H1 (cell line): Measurements from ENCODE around the gene SLC8A1. TPM values are rescaled to one million over a fixed set of nuclear protein-coding genes. Genes with fewer than 3 reads are reported as not detected.

ENCODE experiments used
- CTCF ChIA-PET: fragments of 300-600 bp; sonication (Branson Sonifier 250); formaldehyde crosslinking; loops from one replicate; lab custom pipeline; 2021; ENCODE audit not compliant: partially characterized antibody; lab: Charles Lee
- POLR2A ChIA-PET: fragments of 300-600 bp; sonication (Branson Sonifier 250); formaldehyde crosslinking; loops from one replicate; lab custom pipeline; 2021; ENCODE audit warnings: inconsistent platforms; ENCODE audit not compliant: partially characterized antibody; lab: Charles Lee
- DNase-seq, 2 experiments: peaks; one replicate each; pipeline versions ENCODE4 v3.0.0 to v3.0.0-alpha.2; 2010 to 2022; ENCODE audit warnings: low spot score in 2 of 2, low read depth in 1 of 2, mixed read lengths in 1 of 2
- FAIRE-seq: peaks from 2 replicates; lab custom pipeline; 2011; peaks lifted over from hg19 to GRCh38; lab: Jason Lieb, UNC
- H2AFZ ChIP-seq: 2 replicates; pipeline ENCODE4 v1.8.1; 2012; ENCODE audit warnings: low read length, inconsistent platforms
- H2AK5ac ChIP-seq: 2 replicates; pipeline ENCODE4 v1.6.1; 2013; ENCODE audit warnings: low read depth, low read length
- H2BK120ac ChIP-seq: replicated peaks from 2 replicates; pipeline ENCODE3; 2013; ENCODE audit warnings: low read depth, low read length, inconsistent platforms
- H2BK12ac ChIP-seq: 2 replicates; pipeline ENCODE4 v1.6.1; 2013; ENCODE audit warnings: low read depth, low read length
- H2BK15ac ChIP-seq: 2 replicates; pipeline ENCODE4 v1.6.1; 2013; ENCODE audit warnings: low read length
- H2BK20ac ChIP-seq: 2 replicates; pipeline ENCODE4 v1.6.1; 2013; ENCODE audit warnings: low read length
- H2BK5ac ChIP-seq: 2 replicates; pipeline ENCODE4 v1.6.1; 2013; ENCODE audit warnings: low read depth, low read length
- H3K14ac ChIP-seq: 2 replicates; pipeline ENCODE4 v1.6.1; 2013; ENCODE audit warnings: inconsistent platforms; ENCODE audit not compliant: insufficient read length
- H3K18ac ChIP-seq: 2 replicates; pipeline ENCODE4 v1.6.1; 2013; ENCODE audit warnings: low read length; ENCODE audit errors: extremely low read depth
- H3K23ac ChIP-seq: 2 replicates; pipeline ENCODE4 v1.6.1; 2013; ENCODE audit warnings: inconsistent platforms; ENCODE audit not compliant: insufficient read length
- H3K23me2 ChIP-seq: 2 replicates; pipeline ENCODE4 v1.6.1; 2013; ENCODE audit warnings: low read depth, low read length
- H3K27ac ChIP-seq: 2 replicates; pipeline ENCODE4 v1.6.1; 2011; ENCODE audit warnings: low read depth, low read length, inconsistent platforms
- H3K27me3 ChIP-seq, 4 experiments: replicated peaks in 1 of 4; 1 replicate in 1 of 4; 2 replicates in 3 of 4; pipeline versions ENCODE4 v1.6.1 to v1.8.1; 2011 to 2013; ENCODE audit warnings: low read length in 3 of 4, mild to moderate bottlenecking in 3 of 4, inconsistent platforms in 2 of 4, mixed read lengths in 2 of 4, moderate library complexity in 1 of 4; ENCODE audit not compliant: control insufficient read depth in 3 of 4, insufficient read depth in 3 of 4; ENCODE audit errors: extremely low read depth in 1 of 4
- H3K36me3 ChIP-seq, 4 experiments: 2 replicates each; pipeline versions ENCODE4 v1.6.1 to v1.8.1; 2011 to 2013; ENCODE audit warnings: mild to moderate bottlenecking in 4 of 4, low read length in 3 of 4, moderate library complexity in 2 of 4, control low read depth in 1 of 4, inconsistent platforms in 1 of 4; ENCODE audit not compliant: insufficient read depth in 4 of 4, control insufficient read depth in 2 of 4
- H3K4ac ChIP-seq: replicated peaks from 2 replicates; pipeline ENCODE3; 2013; ENCODE audit warnings: low read length, low read depth, mixed read lengths, inconsistent platforms; ENCODE audit not compliant: insufficient read length
- H3K4me1 ChIP-seq, 4 experiments: replicated peaks in 1 of 4; 1 replicate in 1 of 4; 2 replicates in 3 of 4; pipeline versions ENCODE4 v1.6.1 to v1.8.1; 2011 to 2013; ENCODE audit warnings: low read length in 3 of 4, inconsistent platforms in 2 of 4, mixed read lengths in 1 of 4; ENCODE audit not compliant: insufficient read depth in 4 of 4, control insufficient read depth in 3 of 4
- H3K4me2 ChIP-seq, 2 experiments: 2 replicates each; pipeline versions ENCODE4 v1.6.1 to v1.8.1; 2011 to 2013; ENCODE audit warnings: low read depth in 2 of 2, low read length in 2 of 2, control low read depth in 1 of 2, inconsistent platforms in 1 of 2, mild to moderate bottlenecking in 1 of 2; ENCODE audit not compliant: insufficient read depth in 1 of 2
- H3K4me3 ChIP-seq, 4 experiments: fragments of 200-600, 300-600 bp in 1 of 4; sonication (generic), shearing (Covaris generic), sonication (Bioruptor Twin) in 1 of 4; 2 replicates each; pipeline versions ENCODE4 v1.5.1 to v1.8.1; 2011 to 2016; ENCODE audit warnings: low read length in 4 of 4, low read depth in 3 of 4, control low read depth in 2 of 4, inconsistent platforms in 2 of 4, mild to moderate bottlenecking in 2 of 4, mixed read lengths in 1 of 4, moderate library complexity in 1 of 4; ENCODE audit not compliant: insufficient read depth in 2 of 4; ENCODE audit errors: extremely low read depth in 1 of 4
- H3K56ac ChIP-seq: replicated peaks from 2 replicates; pipeline ENCODE3; 2013; ENCODE audit warnings: low read depth, mild to moderate bottlenecking, mixed read lengths, low read length, inconsistent platforms; ENCODE audit not compliant: insufficient read length
- H3K79me1 ChIP-seq: 2 replicates; pipeline ENCODE4 v1.6.1; 2013; ENCODE audit warnings: low read depth, low read length, control low read depth
- H3K79me2 ChIP-seq, 2 experiments: 2 replicates each; pipeline versions ENCODE4 v1.6.1 to v1.8.1; 2012 to 2013; ENCODE audit warnings: low read length in 2 of 2, mild to moderate bottlenecking in 2 of 2, inconsistent platforms in 1 of 2; ENCODE audit not compliant: insufficient read depth in 2 of 2, control insufficient read depth in 1 of 2
- H3K9ac ChIP-seq, 4 experiments: replicated peaks in 1 of 4; 1 replicate in 1 of 4; 2 replicates in 3 of 4; pipeline versions ENCODE4 v1.6.1 to v1.8.1; 2011 to 2013; ENCODE audit warnings: low read depth in 3 of 4, low read length in 3 of 4, control low read depth in 2 of 4, mild to moderate bottlenecking in 2 of 4, moderate library complexity in 2 of 4, inconsistent platforms in 1 of 4; ENCODE audit errors: extremely low read depth in 1 of 4
- H3K9me3 ChIP-seq, 2 experiments: 2 replicates each; pipeline versions ENCODE4 v1.6.1 to v1.8.1; 2012 to 2013; ENCODE audit warnings: mild to moderate bottlenecking in 2 of 2, moderate library complexity in 2 of 2, control low read depth in 1 of 2, inconsistent platforms in 1 of 2, low read depth in 1 of 2, low read length in 1 of 2, mixed read lengths in 1 of 2; ENCODE audit not compliant: insufficient read depth in 2 of 2
- H4K20me1 ChIP-seq, 2 experiments: replicated peaks in 1 of 2; 2 replicates each; pipeline versions ENCODE3 to v1.8.1; 2011 to 2013; ENCODE audit warnings: inconsistent platforms in 2 of 2, low read length in 2 of 2, mild to moderate bottlenecking in 1 of 2; ENCODE audit not compliant: insufficient read depth in 2 of 2, control insufficient read depth in 1 of 2
- H4K5ac ChIP-seq: 2 replicates; pipeline ENCODE4 v1.6.1; 2013; ENCODE audit warnings: low read length, low read depth, mixed read lengths, inconsistent platforms; ENCODE audit not compliant: insufficient read length
- H4K8ac ChIP-seq: 2 replicates; pipeline ENCODE4 v1.8.0; 2013; ENCODE audit warnings: mild to moderate bottlenecking, moderate library complexity, low read length, inconsistent platforms; ENCODE audit not compliant: insufficient read depth; ENCODE audit errors: extremely low read depth
- H4K91ac ChIP-seq: replicated peaks from 2 replicates; pipeline ENCODE3; 2013; ENCODE audit warnings: low read length, mixed read lengths, inconsistent platforms; ENCODE audit not compliant: insufficient read length
- EP300 ChIP-seq, 2 experiments: IDR thresholded peaks; 1 replicate in 1 of 2; 2 replicates in 1 of 2; pipeline ENCODE4 v1.6.1; 2011 to 2012; ENCODE audit warnings: low read depth in 2 of 2, low read length in 2 of 2, mild to moderate bottlenecking in 2 of 2, borderline replicate concordance in 1 of 2, inconsistent platforms in 1 of 2, moderate library complexity in 1 of 2
- FOSL1 ChIP-seq: IDR thresholded peaks from 2 replicates; pipeline ENCODE4 v1.6.1; 2011; ENCODE audit warnings: mild to moderate bottlenecking, low read depth, low read length, moderate library complexity; ENCODE audit not compliant: insufficient read depth
- HDAC6 ChIP-seq: IDR thresholded peaks from one replicate; pipeline ENCODE4 v1.7.1; 2012; ENCODE audit warnings: low read depth, mild to moderate bottlenecking, inconsistent platforms, low read length, moderate library complexity
- MAFK ChIP-seq: IDR thresholded peaks from 2 replicates; pipeline ENCODE4 v1.6.1; 2012; ENCODE audit warnings: low read depth, mild to moderate bottlenecking, improper control_type of control experiment, low read length
- NANOG ChIP-seq: IDR thresholded peaks from 2 replicates; pipeline ENCODE4 v1.6.1; 2011; ENCODE audit warnings: low read length, low read depth, mild to moderate bottlenecking, inconsistent platforms; ENCODE audit not compliant: insufficient read depth, poor library complexity, severe bottlenecking
- POLR2AphosphoS5 ChIP-seq: IDR thresholded peaks from 2 replicates; pipeline ENCODE4 v1.6.1; 2011; ENCODE audit warnings: low read depth, low read length
- RNF2 ChIP-seq: fragments of 200-900, 300-1000 bp; sonication (generic); IDR thresholded peaks from 2 replicates; pipeline ENCODE4 v1.7.1; 2016; ENCODE audit warnings: borderline replicate concordance, low read depth, mild to moderate bottlenecking, antibody characterized with exemption, low read length; ENCODE audit not compliant: poor library complexity, severe bottlenecking; ENCODE audit errors: missing control alignments
- SIX5 ChIP-seq: IDR thresholded peaks from 2 replicates; pipeline ENCODE4 v1.6.1; 2011; ENCODE audit warnings: mild to moderate bottlenecking, low read depth, low read length
- TEAD4 ChIP-seq: IDR thresholded peaks from 2 replicates; pipeline ENCODE4 v1.6.1; 2012; ENCODE audit warnings: low read depth, low read length, inconsistent platforms, mixed read lengths
- WGBS, 2 experiments: shearing (Covaris generic) in 1 of 2; methylation state at CpG; one replicate each; pipeline versions ENCODE4 v1.1.6 to v1.1.7; 2013 to 2015; ENCODE audit warnings: low lambda C conversion rate in 2 of 2, mixed read lengths in 2 of 2, inconsistent platforms in 1 of 2, low coverage in 1 of 2, missing lambda C conversion rate in 1 of 2; ENCODE audit not compliant: insufficient replicate concordance in 2 of 2, insufficient coverage in 1 of 2, insufficient read length in 1 of 2; ENCODE audit errors: extremely low coverage in 1 of 2, missing lambda C conversion rate in 1 of 2; 5-methylcytosine and 5-hydroxymethylcytosine counted together
- polyA plus RNA-seq, 7 experiments: library from polyadenylated mRNA; depleted of rRNA in 3 of 7; stranded (reverse) in 5 of 7; unstranded in 2 of 7; fragments of >200 nt in 5 of 7; fragments of 200-250 nt in 2 of 7; gene quantifications; 1 replicate in 5 of 7; 2 replicates in 1 of 7; 4 replicates in 1 of 7; pipeline versions ENCODE4 v1.2.1 to v1.2.3, GENCODE V29; 2011 to 2013; ENCODE audit warnings: missing spikeins in 2 of 7, mixed read lengths in 2 of 7
- total RNA-seq: library from RNA; stranded (reverse); fragmentation: NEBNext Ultra II Directional; extraction: Animal tissue kit (Norgen Biotek cat#: 25700); gene quantifications from 2 replicates; pipeline ENCODE4 v1.2.1, GENCODE V29; 2021

The SLC8A1 gene
- total and polyA plus RNA-seq, 2 of the 8 experiments (the other 6 are each of a cell fraction or from before 2014, with no cell fraction given) = 0.68 to 3.6 TPM

- CTCF ChIA-PET = interaction anchor here (1.3 to 2.5 kb wide), 3 partner anchors 16 to 340 kb away, joined by 3 to 10 read pairs (median 3); no protein-coding TSS in a partner anchor
- no peak overlapping the region for H2BK20ac ChIP-seq
- no peak overlapping the region for H3K4me3 ChIP-seq
- no peak overlapping the region for H2BK12ac ChIP-seq
- TF ChIP-seq HDAC6 (no peak), EP300 (IDR thresholded peaks at IDR 0.05; ENCODE audit: borderline replicate concordance in 1 of 2, low read depth in 2 of 2, low read length in 2 of 2) (no peak), POLR2AphosphoS5 (no peak), NANOG (no peak), FOSL1 (no peak), MAFK (no peak), SIX5 (no peak), TEAD4 (no peak), RNF2 (no peak)
- no peaks in the 10 kb centered on the region for H3K23me2 ChIP-seq
- H3K9me3 ChIP-seq = no peaks in the 10 kb centered on the region
- no peak overlapping the region for H3K18ac ChIP-seq
- H2BK120ac ChIP-seq = no peak overlapping the region
- no peak overlapping the region for H4K5ac ChIP-seq
- no peak overlapping the region for H4K91ac ChIP-seq
- no peak overlapping the region for H4K8ac ChIP-seq
- no peak overlapping the region for H3K4ac ChIP-seq
- no peak overlapping the region for H3K23ac ChIP-seq
- no peak overlapping the region for H3K9ac ChIP-seq
- no peaks in the 10 kb centered on the region for H3K79me1 ChIP-seq
- H3K36me3 ChIP-seq = no peaks in the 10 kb centered on the region
- FAIRE-seq = no peak
- H2AK5ac ChIP-seq = no peak overlapping the region
- H3K4me2 ChIP-seq = no peak overlapping the region
- no peak overlapping the region for H3K14ac ChIP-seq
- H3K56ac ChIP-seq = no peak overlapping the region
- H2AFZ ChIP-seq = no peak overlapping the region
- WGBS, 2 experiments = 64% methylated on average over 1 of the region's 1 CpG; no CpG with 5 or more reads in 1 of the 2 experiments
- no peaks in the 10 kb centered on the region for H3K79me2 ChIP-seq
- no peak for DNase-seq
- H3K27me3 ChIP-seq = no peaks in the 10 kb centered on the region
- no peak overlapping the region for H2BK5ac ChIP-seq
- POLR2A ChIA-PET = no interaction called here
- no peaks in the 10 kb centered on the region for H3K4me1 ChIP-seq
- H3K27ac ChIP-seq = no peak overlapping the region
- H2BK15ac ChIP-seq = no peak overlapping the region
- no peaks in the 10 kb centered on the region for H4K20me1 ChIP-seq
Observed at GRCh38 chr2:40259900-40260299, 192.0 kb downstream of the SLC8A1 start.
